Ovary (tissue), 3 donors: ENCODE measurements around the gene FERMT2.

Experiments
- EP300 ChIP-seq: sonication (generic); formaldehyde crosslinking; IDR thresholded peaks from one replicate; pipeline ENCODE4 v1.6.1; 2017; ENCODE audit warnings: antibody characterized with exemption
- POLR2A ChIP-seq: fragments of 450-650 bp; IDR thresholded peaks from one replicate; pipeline ENCODE4 v1.6.1; 2017; ENCODE audit warnings: antibody characterized with exemption, mild to moderate bottlenecking, moderate library complexity
- TF ChIP-seq, protein P1 (sequence below), 3 donors: fragments of 450-650 bp in 2 of 3; fragments of 200-600 bp in 1 of 3; IDR thresholded peaks; one replicate each; pipeline versions ENCODE4 v1.5.1 to v1.8.0; 2016 to 2022; ENCODE audit warnings: antibody characterized with exemption in 3 of 3, mild to moderate bottlenecking in 1 of 3
- donor health status: DM: no; HTN: no; CAD: no.

DNA sequence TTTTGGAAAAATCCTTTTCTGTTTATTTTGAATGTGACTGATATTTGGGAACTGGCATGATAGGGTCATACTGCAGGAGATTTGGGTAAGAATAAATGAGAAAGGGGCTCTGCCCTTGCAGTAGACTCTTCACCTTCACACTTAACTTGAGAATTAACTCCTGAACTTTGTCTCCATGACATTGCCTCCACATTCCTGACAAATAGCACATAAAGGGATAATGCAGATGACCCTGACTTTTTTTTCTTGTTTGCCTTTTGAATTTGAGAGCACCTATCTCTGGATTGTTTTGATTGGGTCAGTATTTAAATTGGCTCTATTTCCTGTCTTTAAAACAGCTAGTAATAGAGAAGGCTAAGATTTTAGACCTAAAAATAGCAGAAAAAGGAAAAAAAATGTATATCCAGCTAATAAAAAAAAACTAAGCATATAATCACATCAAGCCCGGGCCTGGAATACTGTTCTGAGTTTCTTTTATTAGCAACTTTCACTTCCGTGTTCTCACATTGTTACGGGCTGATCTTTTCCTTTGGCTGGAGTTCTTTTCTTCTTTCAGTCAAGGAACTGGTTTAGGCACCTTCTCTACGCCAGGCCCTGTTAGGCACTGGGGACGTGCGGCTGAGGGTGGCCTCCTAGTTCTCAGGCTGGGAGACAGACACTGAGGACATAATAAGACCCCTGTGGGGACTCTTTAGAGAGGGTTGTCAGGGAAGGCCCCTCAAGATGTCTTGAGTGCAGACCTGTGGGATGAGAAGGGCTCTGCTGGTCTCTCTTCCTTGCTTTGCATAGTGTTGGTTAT lies 106.4 kb downstream of the FERMT2 start:
- TF ChIP-seq, protein P1, sequence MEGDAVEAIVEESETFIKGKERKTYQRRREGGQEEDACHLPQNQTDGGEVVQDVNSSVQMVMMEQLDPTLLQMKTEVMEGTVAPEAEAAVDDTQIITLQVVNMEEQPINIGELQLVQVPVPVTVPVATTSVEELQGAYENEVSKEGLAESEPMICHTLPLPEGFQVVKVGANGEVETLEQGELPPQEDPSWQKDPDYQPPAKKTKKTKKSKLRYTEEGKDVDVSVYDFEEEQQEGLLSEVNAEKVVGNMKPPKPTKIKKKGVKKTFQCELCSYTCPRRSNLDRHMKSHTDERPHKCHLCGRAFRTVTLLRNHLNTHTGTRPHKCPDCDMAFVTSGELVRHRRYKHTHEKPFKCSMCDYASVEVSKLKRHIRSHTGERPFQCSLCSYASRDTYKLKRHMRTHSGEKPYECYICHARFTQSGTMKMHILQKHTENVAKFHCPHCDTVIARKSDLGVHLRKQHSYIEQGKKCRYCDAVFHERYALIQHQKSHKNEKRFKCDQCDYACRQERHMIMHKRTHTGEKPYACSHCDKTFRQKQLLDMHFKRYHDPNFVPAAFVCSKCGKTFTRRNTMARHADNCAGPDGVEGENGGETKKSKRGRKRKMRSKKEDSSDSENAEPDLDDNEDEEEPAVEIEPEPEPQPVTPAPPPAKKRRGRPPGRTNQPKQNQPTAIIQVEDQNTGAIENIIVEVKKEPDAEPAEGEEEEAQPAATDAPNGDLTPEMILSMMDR (IDR thresholded peaks at IDR 0.05): no peak
- TF ChIP-seq POLR2A (no peak), EP300 (no peak)
